Mesenchymal stem cell (in vitro differentiated cells and primary cell): Measurements from ENCODE around the gene GNG7.
A peak's percentile ranks its signal among the peaks of the same experiment; 100 is the strongest.

ENCODE experiments used
- DNase-seq: peaks from one replicate; pipeline ENCODE4 v3.0.0-alpha.2; 2013
- H2AFZ ChIP-seq: one replicate; pipeline ENCODE4 v1.6.1; 2013; ENCODE audit warnings: low read depth, mild to moderate bottlenecking, control low read depth, inconsistent platforms, low read length, moderate library complexity
- H2AK5ac ChIP-seq: 2 replicates; pipeline ENCODE4 v1.6.1; 2013; ENCODE audit warnings: low read length, moderate library complexity, mild to moderate bottlenecking, inconsistent platforms; ENCODE audit not compliant: severe bottlenecking
- H2BK120ac ChIP-seq: one replicate; pipeline ENCODE4 v1.6.1; 2013; ENCODE audit warnings: low read depth, mild to moderate bottlenecking, inconsistent platforms, low read length, moderate library complexity
- H2BK12ac ChIP-seq, 2 experiments: one replicate each; pipeline ENCODE4 v1.6.1; 2013; ENCODE audit warnings: inconsistent platforms in 2 of 2, low read length in 2 of 2, mild to moderate bottlenecking in 2 of 2, moderate library complexity in 2 of 2, control low read depth in 1 of 2
- H2BK15ac ChIP-seq: one replicate; pipeline ENCODE4 v1.6.1; 2013; ENCODE audit warnings: mild to moderate bottlenecking, low read depth, inconsistent platforms; ENCODE audit not compliant: poor library complexity, severe bottlenecking
- H2BK5ac ChIP-seq: 2 replicates; pipeline ENCODE4 v1.6.1; 2013; ENCODE audit warnings: low read depth, mild to moderate bottlenecking, low read length, control low read depth, inconsistent platforms; ENCODE audit not compliant: poor library complexity, severe bottlenecking
- H3K14ac ChIP-seq, 2 experiments: one replicate each; pipeline ENCODE4 v1.6.1; 2013; ENCODE audit warnings: inconsistent platforms in 2 of 2, low read length in 2 of 2, control low read depth in 1 of 2, mild to moderate bottlenecking in 1 of 2, moderate library complexity in 1 of 2
- H3K18ac ChIP-seq, 2 experiments: one replicate each; pipeline ENCODE4 v1.6.1; 2013; ENCODE audit warnings: inconsistent platforms in 2 of 2, low read length in 2 of 2, control low read depth in 1 of 2, low read depth in 1 of 2, mild to moderate bottlenecking in 1 of 2
- H3K23ac ChIP-seq, 2 experiments: one replicate each; pipeline ENCODE4 v1.6.1; 2013; ENCODE audit warnings: inconsistent platforms in 2 of 2, low read length in 2 of 2, mild to moderate bottlenecking in 2 of 2, moderate library complexity in 2 of 2, control low read depth in 1 of 2
- H3K27ac ChIP-seq: 2 replicates; pipeline ENCODE4 v1.5.1; 2013; ENCODE audit warnings: mild to moderate bottlenecking, moderate library complexity, low read length, control low read depth, inconsistent platforms; ENCODE audit not compliant: poor library complexity, severe bottlenecking
- H3K27me3 ChIP-seq, 2 experiments: 2 replicates each; pipeline versions ENCODE4 v1.6.1 to v1.7.0; 2013; ENCODE audit warnings: low read length in 2 of 2, mild to moderate bottlenecking in 2 of 2, moderate library complexity in 2 of 2, control low read depth in 1 of 2, inconsistent platforms in 1 of 2; ENCODE audit not compliant: control insufficient read depth in 1 of 2, insufficient read depth in 1 of 2
- H3K36me3 ChIP-seq, 2 experiments: 2 replicates each; pipeline versions ENCODE4 v1.6.1 to v1.7.0; 2013; ENCODE audit warnings: low read length in 2 of 2, control low read depth in 1 of 2, inconsistent platforms in 1 of 2, low read depth in 1 of 2, mild to moderate bottlenecking in 1 of 2; ENCODE audit not compliant: insufficient read depth in 2 of 2, control insufficient read depth in 1 of 2
- H3K4ac ChIP-seq, 2 experiments: one replicate each; pipeline ENCODE4 v1.6.1; 2013; ENCODE audit warnings: inconsistent platforms in 2 of 2, low read length in 2 of 2, mild to moderate bottlenecking in 2 of 2, moderate library complexity in 2 of 2, control low read depth in 1 of 2, low read depth in 1 of 2
- H3K4me1 ChIP-seq: 2 replicates; pipeline ENCODE4 v1.6.1; 2013; ENCODE audit warnings: low read depth, low read length, control low read depth; ENCODE audit not compliant: control insufficient read depth, insufficient read depth
- H3K4me2 ChIP-seq: 2 replicates; pipeline ENCODE4 v1.6.1; 2013; ENCODE audit warnings: low read length, mild to moderate bottlenecking, inconsistent platforms; ENCODE audit not compliant: poor library complexity, severe bottlenecking
- H3K4me3 ChIP-seq, 2 experiments: 2 replicates each; pipeline versions ENCODE4 v1.5.1 to v1.7.0; 2013; ENCODE audit warnings: low read length in 2 of 2, mild to moderate bottlenecking in 2 of 2, control low read depth in 1 of 2, low read depth in 1 of 2; ENCODE audit not compliant: insufficient read depth in 1 of 2
- H3K79me1 ChIP-seq: replicated peaks from 2 replicates; pipeline ENCODE4 v1.6.1; 2013; ENCODE audit warnings: mild to moderate bottlenecking, control low read depth, low read length, inconsistent platforms; ENCODE audit not compliant: poor library complexity, severe bottlenecking
- H3K9ac ChIP-seq: 2 replicates; pipeline ENCODE4 v1.7.0; 2013; ENCODE audit warnings: mild to moderate bottlenecking, low read length, moderate library complexity
- H3K9me3 ChIP-seq: 2 replicates; pipeline ENCODE4 v1.7.0; 2013; ENCODE audit warnings: mild to moderate bottlenecking, low read length; ENCODE audit not compliant: control insufficient read depth
- H4K8ac ChIP-seq: one replicate; pipeline ENCODE4 v1.6.1; 2013; ENCODE audit warnings: inconsistent platforms, mild to moderate bottlenecking, low read length, moderate library complexity
- H4K91ac ChIP-seq: one replicate; pipeline ENCODE4 v1.6.1; 2013; ENCODE audit warnings: mild to moderate bottlenecking, low read length, inconsistent platforms
- WGBS: methylation state at CpG from one replicate; pipeline ENCODE4 v1.1.7; 2013; ENCODE audit warnings: mixed read lengths; 5-methylcytosine and 5-hydroxymethylcytosine counted together

GNG7 gene

DNA sequence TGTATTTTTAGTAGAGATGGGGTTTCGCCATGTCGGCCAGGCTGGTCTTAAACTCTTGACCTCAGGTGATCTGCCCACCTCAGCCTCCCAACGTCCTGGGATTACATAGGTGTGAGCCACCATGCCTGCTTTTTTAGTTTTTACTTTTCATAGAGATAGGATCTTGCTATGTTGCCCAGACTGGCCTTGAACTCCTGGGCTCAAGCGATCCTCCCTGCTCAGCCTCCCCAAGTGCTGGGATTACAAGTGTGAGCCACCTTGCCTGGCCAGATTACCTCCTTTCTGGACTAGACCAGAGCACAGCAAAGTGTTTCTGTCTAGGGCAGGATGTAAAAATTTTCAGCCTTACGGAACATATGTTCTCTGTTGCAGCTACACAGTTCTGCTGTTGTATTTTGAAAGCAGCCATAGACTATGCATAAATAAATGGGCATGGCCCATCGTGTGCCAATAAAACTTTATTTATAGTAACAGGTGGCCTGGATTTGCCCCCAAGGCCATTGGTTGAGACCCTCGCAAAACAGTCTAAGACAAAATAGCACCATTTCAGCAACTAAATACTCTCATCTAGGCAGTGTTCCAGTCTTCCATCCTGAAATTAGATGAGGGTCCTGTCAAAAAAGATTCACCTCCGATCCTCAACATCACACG, 36.0 kb downstream of the GNG7 start:
- no peaks in the 10 kb centered on the region for H3K79me1 ChIP-seq
- no peak overlapping the region for H3K4me2 ChIP-seq
- H3K14ac ChIP-seq = no peak overlapping the region
- H2AFZ ChIP-seq = no peak overlapping the region
- H2AK5ac ChIP-seq = no peak overlapping the region
- H3K9ac ChIP-seq = no peak overlapping the region
- no peak overlapping the region for H3K27ac ChIP-seq
- H2BK12ac ChIP-seq = no peak overlapping the region
- no peak overlapping the region for H4K8ac ChIP-seq
- H2BK5ac ChIP-seq = no peak overlapping the region
- no peak overlapping the region for H2BK15ac ChIP-seq
- peaks cover 2% of the 10 kb centered on the region for H3K4me1 ChIP-seq
- no peak overlapping the region for H4K91ac ChIP-seq
- H3K4ac ChIP-seq = no peak overlapping the region
- H3K36me3 ChIP-seq = no peaks in the 10 kb centered on the region
- no peak overlapping the region for H3K4me3 ChIP-seq
- peaks cover 11% of the 10 kb centered on the region for H3K9me3 ChIP-seq
- peaks cover 15 to 17% of the 10 kb centered on the region in 2 experiments for H3K27me3 ChIP-seq
- no peak overlapping the region for H3K18ac ChIP-seq
- WGBS = 93% methylated on average over 9 of the region's 9 CpGs
- no peak for DNase-seq
- H3K23ac ChIP-seq = no peak overlapping the region
- H2BK120ac ChIP-seq = no peak overlapping the region

DNA sequence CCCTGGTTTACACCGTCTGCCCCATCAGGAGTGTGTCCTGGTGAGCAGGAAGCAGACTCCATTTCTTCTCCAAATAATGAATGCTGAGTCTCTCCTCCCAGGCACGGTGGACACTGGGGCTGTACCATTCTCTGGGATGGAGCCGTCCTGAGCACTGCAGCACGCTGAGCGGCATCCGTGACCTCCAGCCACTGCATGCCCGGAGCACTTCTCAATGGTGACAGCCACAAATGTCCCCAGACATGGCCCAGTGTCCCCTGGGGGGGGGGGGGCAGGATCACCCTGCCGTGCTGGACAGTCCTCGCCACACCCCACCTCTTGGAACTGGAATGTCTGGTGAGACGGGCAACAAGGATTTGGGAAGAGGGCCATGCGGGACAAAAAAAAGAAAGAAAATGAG, 37.4 kb downstream of the GNG7 start:
- H2AFZ ChIP-seq = no peak overlapping the region
- peaks cover 11% of the 10 kb centered on the region for H3K9me3 ChIP-seq
- DNase-seq = no peak
- H2BK5ac ChIP-seq = no peak overlapping the region
- H3K14ac ChIP-seq = no peak overlapping the region
- H3K79me1 ChIP-seq = no peaks in the 10 kb centered on the region
- H2AK5ac ChIP-seq = no peak overlapping the region
- no peak overlapping the region for H3K9ac ChIP-seq
- no peak overlapping the region for H2BK12ac ChIP-seq
- H3K27me3 ChIP-seq = peaks cover 10 to 19% of the 10 kb centered on the region in 2 experiments
- no peak overlapping the region for H2BK15ac ChIP-seq
- WGBS = 89% methylated on average over 11 of the region's 11 CpGs
- H3K36me3 ChIP-seq = no peaks in the 10 kb centered on the region
- no peak overlapping the region for H3K18ac ChIP-seq
- H3K4ac ChIP-seq = no peak overlapping the region
- no peak overlapping the region for H3K4me3 ChIP-seq
- no peak overlapping the region for H2BK120ac ChIP-seq
- no peak overlapping the region for H3K4me2 ChIP-seq
- H4K91ac ChIP-seq = no peak overlapping the region
- peaks cover 2% of the 10 kb centered on the region for H3K4me1 ChIP-seq
- no peak overlapping the region for H4K8ac ChIP-seq
- no peak overlapping the region for H3K23ac ChIP-seq
- no peak overlapping the region for H3K27ac ChIP-seq

- Histone ChIP-seq H3K4me3 (no peak overlapping the region), H3K36me3 (no peaks in the 10 kb centered on the region), H3K4me1 (peaks cover 2% of the 10 kb centered on the region), H2BK15ac (no peak overlapping the region), H2BK120ac (no peak overlapping the region), H2BK12ac (no peak overlapping the region), H3K4me2 (no peak overlapping the region), H3K79me1 (no peaks in the 10 kb centered on the region), H3K4ac (no peak overlapping the region), H2AFZ (no peak overlapping the region), H4K91ac (no peak overlapping the region), H2BK5ac (no peak overlapping the region), H3K9me3 (peaks cover 11% of the 10 kb centered on the region), H3K14ac (peak overlapping the region in 1 of 2 experiments; percentile 42), H3K23ac (no peak overlapping the region), H3K9ac (no peak overlapping the region), H2AK5ac (no peak overlapping the region), H3K27me3 (peaks cover 9 to 25% of the 10 kb centered on the region in 2 experiments), H3K18ac (no peak overlapping the region), H4K8ac (no peak overlapping the region), H3K27ac (no peak overlapping the region)
- no peak for DNase-seq
- WGBS = 88% methylated on average over 18 of the region's 18 CpGs
Observed at GRCh38 chr19:2663920-2664571, 38.4 kb downstream of the GNG7 start.

GRCh38 chr19:2661615-2662014, 40.9 kb downstream of the GNG7 start:
- DNase-seq = no peak
- Histone ChIP-seq H3K14ac (no peak overlapping the region), H2BK5ac (no peak overlapping the region), H3K27me3 (peaks cover 5 to 18% of the 10 kb centered on the region in 2 experiments), H2BK120ac (no peak overlapping the region), H2BK12ac (no peak overlapping the region), H3K23ac (no peak overlapping the region), H4K8ac (no peak overlapping the region), H3K79me1 (no peaks in the 10 kb centered on the region), H3K9ac (no peak overlapping the region), H3K4me1 (peaks cover 2% of the 10 kb centered on the region), H2AFZ (no peak overlapping the region), H3K36me3 (no peaks in the 10 kb centered on the region), H3K4me2 (no peak overlapping the region), H3K9me3 (peaks cover 11% of the 10 kb centered on the region), H3K18ac (no peak overlapping the region), H3K27ac (no peak overlapping the region), H4K91ac (no peak overlapping the region), H2BK15ac (no peak overlapping the region), H3K4me3 (no peak overlapping the region), H3K4ac (no peak overlapping the region), H2AK5ac (no peak overlapping the region)
- 53% methylated on average over 4 of the region's 4 CpGs for WGBS
